Astrocyte (in vitro differentiated cells and primary cell): ENCODE measurements around the gene AP3B1. TPM values are rescaled to one million over a fixed set of nuclear protein-coding genes. Genes with fewer than 3 reads are reported as not detected.
"Not testable (repeated sequence)": the region's sequence is repeated elsewhere in the genome, so short reads cannot be mapped to it uniquely, and the experiment has no call there.

Source experiments
- DNase-seq: peaks from one replicate; pipeline ENCODE4 v3.0.0-alpha.2; 2010; ENCODE audit warnings: low read depth
- FAIRE-seq: peaks from 2 replicates; lab custom pipeline; 2011; peaks lifted over from hg19 to GRCh38; lab: Jason Lieb, UNC
- H2AFZ ChIP-seq: 2 replicates; pipeline ENCODE4 v1.6.0; 2012; ENCODE audit warnings: low read depth, low read length, inconsistent platforms
- H3K27ac ChIP-seq: 2 replicates; pipeline ENCODE4 v1.5.1; 2011; ENCODE audit warnings: low read depth, low read length, inconsistent platforms
- H3K27me3 ChIP-seq: 2 replicates; pipeline ENCODE4 v1.6.0; 2011; ENCODE audit warnings: low read length, inconsistent platforms; ENCODE audit not compliant: insufficient read depth
- H3K36me3 ChIP-seq: 2 replicates; pipeline ENCODE4 v1.5.1; 2011; ENCODE audit warnings: low read length, inconsistent platforms; ENCODE audit not compliant: insufficient read depth
- H3K4me1 ChIP-seq: 2 replicates; pipeline ENCODE4 v1.5.1; 2011; ENCODE audit warnings: low read length, inconsistent platforms; ENCODE audit not compliant: insufficient read depth
- H3K4me2 ChIP-seq: 2 replicates; pipeline ENCODE4 v1.6.0; 2012; ENCODE audit warnings: low read length, inconsistent platforms
- H3K4me3 ChIP-seq: 2 replicates; pipeline ENCODE4 v1.5.1; 2011; ENCODE audit warnings: low read depth, mild to moderate bottlenecking, low read length, inconsistent platforms; ENCODE audit not compliant: insufficient read depth
- H3K79me2 ChIP-seq: 2 replicates; pipeline ENCODE4 v1.6.0; 2012; ENCODE audit warnings: mild to moderate bottlenecking, low read length, inconsistent platforms; ENCODE audit not compliant: insufficient read depth
- H3K9ac ChIP-seq: 2 replicates; pipeline ENCODE4 v1.6.0; 2012; ENCODE audit warnings: mild to moderate bottlenecking, low read length, inconsistent platforms
- H3K9me3 ChIP-seq: 2 replicates; pipeline ENCODE4 v1.5.1; 2012; ENCODE audit warnings: low read depth, mild to moderate bottlenecking, low read length, inconsistent platforms; ENCODE audit not compliant: insufficient read depth
- H4K20me1 ChIP-seq: 2 replicates; pipeline ENCODE4 v1.6.0; 2012; ENCODE audit warnings: low read length, inconsistent platforms; ENCODE audit not compliant: insufficient read depth
- H3K27ac Mint-ChIP-seq: one replicate; pipeline ENCODE4 v1.8.0; 2021; ENCODE audit warnings: mild to moderate bottlenecking, mixed read lengths; ENCODE audit not compliant: unreplicated experiment
- H3K27me3 Mint-ChIP-seq: one replicate; pipeline ENCODE4 v1.8.0; 2021; ENCODE audit warnings: low read depth, mixed read lengths; ENCODE audit not compliant: unreplicated experiment
- H3K36me3 Mint-ChIP-seq: one replicate; pipeline ENCODE4 v1.8.0; 2021; ENCODE audit warnings: low read depth, mixed read lengths; ENCODE audit not compliant: unreplicated experiment
- H3K4me1 Mint-ChIP-seq: one replicate; pipeline ENCODE4 v1.8.0; 2021; ENCODE audit warnings: low read depth, mixed read lengths; ENCODE audit not compliant: unreplicated experiment
- H3K4me3 Mint-ChIP-seq: one replicate; pipeline ENCODE4 v1.8.0; 2021; ENCODE audit warnings: mild to moderate bottlenecking, moderate library complexity, mixed read lengths; ENCODE audit not compliant: unreplicated experiment
- H3K9me3 Mint-ChIP-seq: one replicate; pipeline ENCODE4 v1.8.0; 2021; ENCODE audit warnings: mild to moderate bottlenecking, mixed read lengths; ENCODE audit not compliant: unreplicated experiment
- CTCF ChIP-seq: IDR thresholded peaks from 2 replicates; pipeline ENCODE4 v1.5.1; 2011; ENCODE audit warnings: low read depth, mild to moderate bottlenecking, inconsistent platforms, low read length, moderate library complexity; ENCODE audit not compliant: insufficient read depth
- EZH2 ChIP-seq: IDR thresholded peaks from 2 replicates; pipeline ENCODE4 v1.6.1; 2012; ENCODE audit warnings: mild to moderate bottlenecking, low read length, inconsistent platforms; ENCODE audit not compliant: insufficient read depth
- total RNA-seq: library from RNA; stranded (reverse); gene quantifications from 2 replicates; pipeline ENCODE4 v1.2.1, GENCODE V29; 2021

AP3B1 gene
- total RNA-seq, 1 donor from 2014 or later: 64.8 TPM

- Histone ChIP-seq H3K4me3 (no peak overlapping the region), H4K20me1 (no peaks in the 10 kb centered on the region), H3K79me2 (no peaks in the 10 kb centered on the region), H2AFZ (no peak overlapping the region), H3K9me3 (no peaks in the 10 kb centered on the region), H3K9ac (no peak overlapping the region), H3K36me3 (no peaks in the 10 kb centered on the region), H3K4me2 (no peak overlapping the region), H3K27ac (no peak overlapping the region), H3K4me1 (no peaks in the 10 kb centered on the region), H3K27me3 (no peaks in the 10 kb centered on the region)
- H3K4me3 Mint-ChIP-seq: no peak overlapping the region
- no peak overlapping the region for H3K27ac Mint-ChIP-seq
- no peak for FAIRE-seq
- H3K36me3 Mint-ChIP-seq: peaks cover 11% of the 10 kb centered on the region
- DNase-seq: no peak
- peaks cover 6% of the 10 kb centered on the region for H3K4me1 Mint-ChIP-seq
- H3K27me3 Mint-ChIP-seq: no peaks in the 10 kb centered on the region
- no peak for TF ChIP-seq CTCF
- TF ChIP-seq EZH2: no peak
- peaks cover 4% of the 10 kb centered on the region for H3K9me3 Mint-ChIP-seq
These were observed 219.2 kb downstream of the AP3B1 start for GRCh38 chr5:78075301-78075700.

- not testable (repeated sequence) for H3K9me3 ChIP-seq, H3K4me1 Mint-ChIP-seq, FAIRE-seq, H3K36me3 ChIP-seq, H3K4me3 ChIP-seq, H3K27ac Mint-ChIP-seq, DNase-seq, H3K27ac ChIP-seq, H3K79me2 ChIP-seq, H3K9ac ChIP-seq, H2AFZ ChIP-seq, H3K4me1 ChIP-seq, H4K20me1 ChIP-seq, H3K4me2 ChIP-seq, H3K27me3 Mint-ChIP-seq, H3K4me3 Mint-ChIP-seq, H3K27me3 ChIP-seq
- H3K9me3 Mint-ChIP-seq: peaks cover 12% of the 10 kb centered on the region
- peaks cover 26% of the 10 kb centered on the region for H3K36me3 Mint-ChIP-seq
These were observed 223.8 kb downstream of the AP3B1 start for GRCh38 chr5:78070691-78071090.

- H3K79me2 ChIP-seq, H3K27ac ChIP-seq, H3K27me3 ChIP-seq, FAIRE-seq, H3K4me2 ChIP-seq, DNase-seq, H3K4me3 ChIP-seq, H3K9me3 ChIP-seq, H3K4me1 Mint-ChIP-seq, H3K4me3 Mint-ChIP-seq, H3K4me1 ChIP-seq, H3K9ac ChIP-seq, H2AFZ ChIP-seq, H3K36me3 ChIP-seq, H4K20me1 ChIP-seq, H3K27ac Mint-ChIP-seq, H3K27me3 Mint-ChIP-seq: not testable (repeated sequence)
- Mint-ChIP-seq H3K9me3 (peaks cover 12% of the 10 kb centered on the region), H3K36me3 (peaks cover 28% of the 10 kb centered on the region)
These were observed 226.9 kb downstream of the AP3B1 start for GRCh38 chr5:78067581-78067980.

- not testable (repeated sequence) for H3K27me3 ChIP-seq, DNase-seq, H3K36me3 ChIP-seq, H3K4me3 Mint-ChIP-seq, FAIRE-seq, H3K4me1 Mint-ChIP-seq, H3K9ac ChIP-seq, H3K4me1 ChIP-seq, H3K9me3 ChIP-seq, H3K27me3 Mint-ChIP-seq, H2AFZ ChIP-seq, H3K27ac ChIP-seq, H4K20me1 ChIP-seq, H3K4me3 ChIP-seq, H3K79me2 ChIP-seq, H3K27ac Mint-ChIP-seq, H3K4me2 ChIP-seq
- Mint-ChIP-seq H3K9me3 (peaks cover 12% of the 10 kb centered on the region), H3K36me3 (peaks cover 27% of the 10 kb centered on the region)
These were observed 227.8 kb downstream of the AP3B1 start for GRCh38 chr5:78066722-78067121.
